Muscle of arm (tissue), 12 donors: ENCODE data around the gene AGFG1. TPM values are rescaled to one million over a fixed set of nuclear protein-coding genes. Genes with fewer than 3 reads are reported as not detected.
"Not testable (repeated sequence)": the region's sequence is repeated elsewhere in the genome, so short reads cannot be mapped to it uniquely, and the experiment has no call there.

ENCODE experiments used
- DNase-seq: peaks from one replicate; pipeline ENCODE4 v3.0.0-alpha.2; 2013
- polyA plus RNA-seq, 12 donors: library from polyadenylated mRNA; unstranded; fragments of 120-200 nt; gene quantifications; one replicate each; pipeline ENCODE4 v1.2.1, GENCODE V29; 2013; ENCODE audit not compliant: insufficient read length in 12 of 12

The AGFG1 gene
- polyA plus RNA-seq, 12 donors: 32.9 to 62.8 (median 52.1) TPM; not detected in 1

- DNase-seq: no peak
Measured at GRCh38 chr2:227529871-227530270, 57.9 kb downstream of the AGFG1 start.

GRCh38 chr2:227534714-227535113 lies 62.8 kb downstream of the AGFG1 start:
- DNase-seq: no peak

- DNase-seq: peak; percentile 7
Measured at GRCh38 chr2:227536445-227536844, 64.5 kb downstream of the AGFG1 start.

- DNase-seq: no peak
Measured at GRCh38 chr2:227539465-227539956, 67.6 kb downstream of the AGFG1 start.

- DNase-seq: not testable (repeated sequence)
Measured at GRCh38 chr2:227540352-227540751, 68.4 kb downstream of the AGFG1 start.

GRCh38 chr2:227545990-227546389 lies 74.0 kb downstream of the AGFG1 start:
- no peak for DNase-seq

GRCh38 chr2:227551836-227552235 lies 79.9 kb downstream of the AGFG1 start:
- DNase-seq: no peak

- no peak for DNase-seq
Measured at GRCh38 chr2:227562581-227562980, 90.6 kb downstream of the AGFG1 start.

GRCh38 chr2:227565080-227565479 lies 93.1 kb downstream of the AGFG1 start:
- DNase-seq: no peak

- no peak for DNase-seq
Measured at GRCh38 chr2:227566012-227566411, 94.1 kb downstream of the AGFG1 start.

- DNase-seq: no peak
Measured at GRCh38 chr2:227568852-227569169, 96.9 kb downstream of the AGFG1 start.

- no peak for DNase-seq
Measured at GRCh38 chr2:227570615-227571014, 98.7 kb downstream of the AGFG1 start.

GRCh38 chr2:227576110-227576509 lies 104.2 kb downstream of the AGFG1 start:
- no peak for DNase-seq

GRCh38 chr2:227576812-227577211 lies 104.9 kb downstream of the AGFG1 start:
- no peak for DNase-seq

- no peak for DNase-seq
Measured at GRCh38 chr2:227577555-227577954, 105.6 kb downstream of the AGFG1 start.

GRCh38 chr2:227578642-227579041 lies 106.7 kb downstream of the AGFG1 start:
- DNase-seq: no peak

- DNase-seq: no peak
Measured at GRCh38 chr2:227579791-227580190, 107.8 kb downstream of the AGFG1 start.

GRCh38 chr2:227582369-227582768 lies 110.4 kb downstream of the AGFG1 start:
- no peak for DNase-seq

- no peak for DNase-seq
Measured at GRCh38 chr2:227592694-227593387, 120.9 kb downstream of the AGFG1 start.

GRCh38 chr2:227595797-227596196 lies 123.8 kb downstream of the AGFG1 start:
- no peak for DNase-seq

- DNase-seq: peak; percentile 45
Measured at GRCh38 chr2:227597036-227597435, 125.1 kb downstream of the AGFG1 start.

- DNase-seq: no peak
Measured at GRCh38 chr2:227597998-227598397, 126.0 kb downstream of the AGFG1 start.

GRCh38 chr2:227598835-227599503 lies 127.0 kb downstream of the AGFG1 start, which contains the start of gene SCYGR2:
Gene SCYGR2, plus strand, starts transcription at chr2:227598893. Its CDS starts 0 bp downstream, at chr2:227598893.
- not testable (repeated sequence) for DNase-seq
